Suprapubic skin (tissue), 4 donors: Measurements from ENCODE around the gene TOLLIP. TPM values are rescaled to one million over a fixed set of nuclear protein-coding genes. Genes with fewer than 3 reads are reported as not detected.

Source experiments
- DNase-seq, 2 donors: peaks; one replicate each; pipeline ENCODE4 v3.0.0-alpha.2; 2019; ENCODE audit warnings: low spot score in 2 of 2
- H3K27ac ChIP-seq: fragments of 200-600 bp; sonication (generic); one replicate; pipeline ENCODE4 v1.5.1; 2019
- H3K27me3 ChIP-seq: fragments of 200-600 bp; sonication (generic); one replicate; pipeline ENCODE4 v1.5.1; 2019
- H3K36me3 ChIP-seq: fragments of 200-600 bp; sonication (generic); one replicate; pipeline ENCODE4 v1.5.1; 2019
- H3K4me1 ChIP-seq: fragments of 200-600 bp; sonication (generic); one replicate; pipeline ENCODE4 v1.5.1; 2019
- H3K4me3 ChIP-seq: fragments of 200-600 bp; sonication (generic); one replicate; pipeline ENCODE4 v1.5.1; 2019; ENCODE audit warnings: mild to moderate bottlenecking
- H3K9me3 ChIP-seq: fragments of 200-600 bp; sonication (generic); one replicate; pipeline ENCODE4 v1.5.1; 2019
- EP300 ChIP-seq: sonication (generic); formaldehyde crosslinking; IDR thresholded peaks from one replicate; pipeline ENCODE4 v1.6.1; 2017; ENCODE audit warnings: antibody characterized with exemption
- POLR2A ChIP-seq, 2 donors: fragments of 450-650 bp; IDR thresholded peaks; one replicate each; pipeline ENCODE4 v1.6.1; 2017; ENCODE audit warnings: antibody characterized with exemption in 2 of 2, mild to moderate bottlenecking in 2 of 2, moderate library complexity in 2 of 2
- POLR2AphosphoS5 ChIP-seq, 3 donors: sonication (generic); formaldehyde crosslinking; IDR thresholded peaks; one replicate each; pipeline ENCODE4 v1.6.1; 2017; ENCODE audit warnings: antibody characterized with exemption in 3 of 3
- WGBS: methylation state at CpG from one replicate; pipeline ENCODE4 v1.1.5; 2018; 5-methylcytosine and 5-hydroxymethylcytosine counted together
- total RNA-seq, 4 donors: library from RNA; depleted of rRNA; stranded (reverse); fragments of >200 nt; gene quantifications; one replicate each; pipeline ENCODE4 v1.1.0, GENCODE V29; 2016
- TF ChIP-seq, protein P1 (sequence below), 2 donors: fragments of 200-600 bp in 1 of 2; fragments of 450-650 bp in 1 of 2; sonication (generic) in 1 of 2; IDR thresholded peaks; one replicate each; pipeline ENCODE4 v1.5.1; 2016 to 2019; ENCODE audit warnings: antibody characterized with exemption in 2 of 2, mild to moderate bottlenecking in 1 of 2, moderate library complexity in 1 of 2

The TOLLIP gene
- total RNA-seq, 4 donors from 2014 or later, result 96.6 to 105 (median 100) TPM

DNA sequence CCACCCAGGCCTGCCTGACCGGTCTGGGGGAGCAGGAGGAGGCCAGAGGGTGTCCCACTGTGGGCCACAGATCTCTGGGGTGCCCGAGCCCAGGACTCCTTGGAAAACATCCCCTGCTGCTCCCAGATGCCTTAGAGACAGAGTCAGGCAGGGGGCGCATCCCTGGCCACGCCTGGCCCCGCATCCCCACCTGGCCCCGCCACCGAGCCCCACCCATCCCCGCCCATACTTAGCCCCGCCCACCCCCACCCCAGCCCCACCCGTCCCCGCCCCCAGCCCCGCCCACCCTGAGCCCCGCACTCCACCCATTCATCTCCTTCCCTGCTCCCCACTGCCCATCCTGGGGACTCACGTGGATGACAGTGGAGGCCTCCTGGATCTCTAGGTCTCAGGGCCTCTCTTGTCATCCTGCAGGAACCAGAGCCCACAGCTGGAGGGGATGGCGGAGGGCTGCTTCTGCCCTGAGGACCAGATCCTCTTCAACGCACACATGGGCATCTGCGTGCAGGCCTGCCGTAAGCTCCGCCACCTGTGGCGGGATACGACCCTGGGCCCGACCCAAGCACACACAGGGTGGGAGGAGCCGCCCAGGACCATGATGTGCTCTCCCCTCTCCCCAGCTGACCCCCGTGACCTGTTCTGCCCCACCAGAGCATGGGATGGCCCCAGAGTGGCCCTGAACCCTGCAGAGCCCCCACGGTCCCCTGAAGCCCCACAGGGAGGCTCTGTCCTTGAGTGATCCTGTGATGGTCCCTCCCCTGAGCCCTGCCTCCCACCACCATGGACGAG lies 53.0 kb downstream of the TOLLIP start:
- Histone ChIP-seq H3K27ac (no peak overlapping the region), H3K27me3 (no peaks in the 10 kb centered on the region), H3K4me3 (no peak overlapping the region), H3K4me1 (no peaks in the 10 kb centered on the region), H3K9me3 (no peaks in the 10 kb centered on the region), H3K36me3 (no peaks in the 10 kb centered on the region)
- no peak for DNase-seq
- TF ChIP-seq EP300 (no peak), POLR2A (IDR thresholded peaks at IDR 0.05) (no peak), POLR2AphosphoS5 (IDR thresholded peaks at IDR 0.05) (no peak)
- TF ChIP-seq, protein P1, sequence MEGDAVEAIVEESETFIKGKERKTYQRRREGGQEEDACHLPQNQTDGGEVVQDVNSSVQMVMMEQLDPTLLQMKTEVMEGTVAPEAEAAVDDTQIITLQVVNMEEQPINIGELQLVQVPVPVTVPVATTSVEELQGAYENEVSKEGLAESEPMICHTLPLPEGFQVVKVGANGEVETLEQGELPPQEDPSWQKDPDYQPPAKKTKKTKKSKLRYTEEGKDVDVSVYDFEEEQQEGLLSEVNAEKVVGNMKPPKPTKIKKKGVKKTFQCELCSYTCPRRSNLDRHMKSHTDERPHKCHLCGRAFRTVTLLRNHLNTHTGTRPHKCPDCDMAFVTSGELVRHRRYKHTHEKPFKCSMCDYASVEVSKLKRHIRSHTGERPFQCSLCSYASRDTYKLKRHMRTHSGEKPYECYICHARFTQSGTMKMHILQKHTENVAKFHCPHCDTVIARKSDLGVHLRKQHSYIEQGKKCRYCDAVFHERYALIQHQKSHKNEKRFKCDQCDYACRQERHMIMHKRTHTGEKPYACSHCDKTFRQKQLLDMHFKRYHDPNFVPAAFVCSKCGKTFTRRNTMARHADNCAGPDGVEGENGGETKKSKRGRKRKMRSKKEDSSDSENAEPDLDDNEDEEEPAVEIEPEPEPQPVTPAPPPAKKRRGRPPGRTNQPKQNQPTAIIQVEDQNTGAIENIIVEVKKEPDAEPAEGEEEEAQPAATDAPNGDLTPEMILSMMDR (IDR thresholded peaks at IDR 0.05), result no peak
- 68% methylated on average over 3 of the region's 26 CpGs for whole genome bisulfite sequencing

DNA sequence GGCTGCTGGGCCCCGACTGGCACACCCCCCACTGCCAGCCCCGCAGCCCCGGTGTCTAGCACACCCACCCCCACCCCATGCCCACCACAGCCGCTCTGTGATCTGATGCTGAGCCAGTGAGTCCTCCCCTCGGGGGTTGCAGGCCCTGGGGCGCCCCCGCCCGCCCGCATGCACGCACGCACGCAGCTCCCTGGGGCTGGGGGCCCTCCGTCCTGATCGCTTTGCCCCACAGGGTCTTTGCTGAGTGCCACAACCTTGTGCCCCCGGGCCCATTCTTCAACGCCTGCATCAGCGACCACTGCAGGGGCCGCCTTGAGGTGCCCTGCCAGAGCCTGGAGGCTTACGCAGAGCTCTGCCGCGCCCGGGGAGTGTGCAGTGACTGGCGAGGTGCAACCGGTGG lies 54.3 kb downstream of the TOLLIP start:
- TF ChIP-seq, protein P1 (IDR thresholded peaks at IDR 0.05), result no peak
- TF ChIP-seq POLR2A (IDR thresholded peaks at IDR 0.05), result no peak
- no peak for TF ChIP-seq POLR2AphosphoS5 (IDR thresholded peaks at IDR 0.05)
- no peak for TF ChIP-seq EP300
- 67% methylated on average over 11 of the region's 24 CpGs for WGBS
- H3K27me3 ChIP-seq, result no peaks in the 10 kb centered on the region
- H3K4me3 ChIP-seq, result no peak overlapping the region
- no peak overlapping the region for H3K27ac ChIP-seq
- no peaks in the 10 kb centered on the region for H3K36me3 ChIP-seq
- no peak for DNase-seq
- no peaks in the 10 kb centered on the region for H3K9me3 ChIP-seq
- H3K4me1 ChIP-seq, result no peaks in the 10 kb centered on the region

DNA sequence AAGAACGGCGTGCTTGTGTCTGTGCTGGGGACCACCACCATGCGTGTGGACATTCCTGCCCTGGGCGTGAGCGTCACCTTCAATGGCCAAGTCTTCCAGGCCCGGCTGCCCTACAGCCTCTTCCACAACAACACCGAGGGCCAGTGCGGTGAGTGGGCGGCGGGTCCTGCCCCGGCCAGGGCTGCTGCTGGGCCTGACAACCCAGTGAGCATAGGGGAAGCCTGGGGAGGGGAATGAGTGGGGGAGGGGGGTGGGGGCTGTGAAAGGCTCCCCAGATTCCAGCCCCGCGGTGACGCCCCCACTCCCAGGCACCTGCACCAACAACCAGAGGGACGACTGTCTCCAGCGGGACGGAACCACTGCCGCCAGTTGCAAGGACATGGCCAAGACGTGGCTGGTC lies 54.7 kb downstream of the TOLLIP start:
- Histone ChIP-seq H3K36me3 (no peaks in the 10 kb centered on the region), H3K9me3 (no peaks in the 10 kb centered on the region), H3K4me1 (no peaks in the 10 kb centered on the region), H3K4me3 (no peak overlapping the region), H3K27ac (no peak overlapping the region), H3K27me3 (no peaks in the 10 kb centered on the region)
- WGBS, result no CpG with 5 or more reads among the region's 19 CpGs
- TF ChIP-seq POLR2A (IDR thresholded peaks at IDR 0.05) (no peak), EP300 (no peak), POLR2AphosphoS5 (IDR thresholded peaks at IDR 0.05) (no peak)
- TF ChIP-seq, protein P1 (IDR thresholded peaks at IDR 0.05), result no peak
- no peak for DNase-seq

DNA sequence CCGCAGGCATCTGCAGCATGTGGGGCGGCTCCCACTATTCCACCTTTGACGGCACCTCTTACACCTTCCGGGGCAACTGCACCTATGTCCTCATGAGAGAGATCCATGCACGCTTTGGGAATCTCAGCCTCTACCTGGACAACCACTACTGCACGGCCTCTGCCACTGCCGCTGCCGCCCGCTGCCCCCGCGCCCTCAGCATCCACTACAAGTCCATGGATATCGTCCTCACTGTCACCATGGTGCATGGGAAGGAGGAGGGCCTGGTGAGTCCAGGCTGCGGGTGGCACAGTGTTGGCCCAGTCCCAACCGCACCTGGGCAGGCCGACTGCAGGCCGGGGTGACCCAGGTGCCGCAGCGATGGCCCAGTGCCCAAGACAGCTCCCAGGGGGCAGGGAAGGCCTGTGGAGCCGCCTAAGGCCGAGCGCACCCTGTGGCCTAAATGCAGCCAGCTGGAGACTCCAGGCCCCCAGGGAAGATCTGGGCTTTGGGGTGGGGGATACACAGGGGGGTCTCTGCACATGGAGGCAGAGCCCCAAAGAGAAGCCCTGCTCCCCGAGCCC lies 55.3 kb downstream of the TOLLIP start:
- WGBS, result 96% methylated on average over 5 of the region's 22 CpGs

DNA sequence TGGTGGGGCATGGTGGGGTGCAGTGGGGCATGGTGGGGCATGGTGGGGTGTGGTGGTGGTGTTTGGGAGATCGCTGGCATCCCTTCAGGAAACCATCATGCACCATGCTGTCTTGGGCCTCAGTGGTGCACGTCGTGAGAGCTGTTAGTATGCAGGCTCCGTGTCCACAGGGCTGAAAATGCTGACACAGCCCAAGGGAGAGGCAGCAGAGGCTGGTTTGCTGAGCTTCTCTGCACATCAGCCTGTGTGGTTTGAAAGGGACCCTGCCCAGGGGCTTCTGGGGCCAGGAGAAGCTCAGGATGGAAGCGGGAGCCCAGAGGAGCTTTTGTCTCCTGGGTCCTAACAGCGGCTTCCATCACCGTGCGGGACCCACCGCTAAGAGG lies 56.3 kb downstream of the TOLLIP start:
- no peaks in the 10 kb centered on the region for H3K9me3 ChIP-seq
- DNase-seq, result no peak
- no peak overlapping the region for H3K27ac ChIP-seq
- H3K4me1 ChIP-seq, result no peaks in the 10 kb centered on the region
- TF ChIP-seq EP300 (no peak), POLR2AphosphoS5 (IDR thresholded peaks at IDR 0.05) (no peak), POLR2A (IDR thresholded peaks at IDR 0.05) (no peak)
- TF ChIP-seq, protein P1 (IDR thresholded peaks at IDR 0.05), result no peak
- WGBS, result 83% methylated on average over 1 of the region's 9 CpGs
- H3K4me3 ChIP-seq, result no peak overlapping the region
- H3K27me3 ChIP-seq, result no peaks in the 10 kb centered on the region
- H3K36me3 ChIP-seq, result no peaks in the 10 kb centered on the region

More for the DNA sequence above, 55.3 kb downstream of the TOLLIP start:
- H3K27ac ChIP-seq, result no peak overlapping the region
- H3K4me1 ChIP-seq, result no peaks in the 10 kb centered on the region
- no peaks in the 10 kb centered on the region for H3K27me3 ChIP-seq
- H3K9me3 ChIP-seq, result no peaks in the 10 kb centered on the region
- H3K4me3 ChIP-seq, result no peak overlapping the region
- H3K36me3 ChIP-seq, result no peaks in the 10 kb centered on the region
- TF ChIP-seq, protein P1 (IDR thresholded peaks at IDR 0.05), result no peak
- TF ChIP-seq EP300 (no peak), POLR2A (IDR thresholded peaks at IDR 0.05) (no peak), POLR2AphosphoS5 (IDR thresholded peaks at IDR 0.05) (no peak)
- no peak for DNase-seq
